NT2/D1 (cell line): ENCODE data around the gene NUP133.

ENCODE experiments used
- SUZ12 ChIP-seq: IDR thresholded peaks from 2 replicates; pipeline ENCODE4 v1.6.1; 2011; ENCODE audit not compliant: insufficient read length, insufficient read depth; ENCODE audit errors: extremely low read depth
- YY1 ChIP-seq: IDR thresholded peaks from 2 replicates; pipeline ENCODE4 v1.6.1; 2011; ENCODE audit not compliant: insufficient read length, insufficient read depth
- ZNF274 ChIP-seq: IDR thresholded peaks from 2 replicates; pipeline ENCODE4 v1.6.1; 2011; ENCODE audit warnings: mild to moderate bottlenecking, low read depth, low read length

DNA sequence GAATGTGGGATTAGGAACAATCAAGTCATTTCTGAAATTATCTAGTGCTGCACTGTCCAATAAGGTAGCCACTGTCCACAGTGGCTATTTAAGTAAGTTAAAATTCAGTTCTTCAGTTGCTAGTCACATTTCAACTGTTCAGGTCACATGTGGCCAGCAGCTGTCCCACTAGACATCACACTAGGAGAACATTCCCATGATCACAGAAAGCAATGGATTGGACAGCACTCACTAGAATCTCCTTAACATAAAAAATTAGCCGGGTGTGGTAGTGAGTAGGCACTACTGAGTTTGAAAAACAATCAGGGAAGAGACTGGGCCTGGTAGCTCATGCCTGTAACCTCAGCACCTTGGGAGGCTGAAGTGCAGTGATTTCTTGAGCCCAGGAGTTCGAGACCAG lies 33.6 kb downstream of the NUP133 start:
- TF ChIP-seq SUZ12 (no peak), ZNF274 (no peak), YY1 (no peak)
